A172 (cell line): ENCODE measurements around the gene MYRIP. TPM values are rescaled to one million over a fixed set of nuclear protein-coding genes. Genes with fewer than 3 reads are reported as not detected.
"Not testable (repeated sequence)": the region's sequence is repeated elsewhere in the genome, so short reads cannot be mapped to it uniquely, and the experiment has no call there.

Experiments
- DNase-seq: peaks from one replicate; pipeline ENCODE4 v3.0.0-alpha.2; 2015; ENCODE audit warnings: low spot score
- total RNA-seq: library from RNA; depleted of rRNA; stranded (reverse); fragments of >200 nt; shearing (Covaris generic); gene quantifications from 2 replicates; pipeline ENCODE4 v1.2.3, GENCODE V29; 2014

The MYRIP gene
- total RNA-seq, 1 experiment from 2014 or later, result not detected

DNA sequence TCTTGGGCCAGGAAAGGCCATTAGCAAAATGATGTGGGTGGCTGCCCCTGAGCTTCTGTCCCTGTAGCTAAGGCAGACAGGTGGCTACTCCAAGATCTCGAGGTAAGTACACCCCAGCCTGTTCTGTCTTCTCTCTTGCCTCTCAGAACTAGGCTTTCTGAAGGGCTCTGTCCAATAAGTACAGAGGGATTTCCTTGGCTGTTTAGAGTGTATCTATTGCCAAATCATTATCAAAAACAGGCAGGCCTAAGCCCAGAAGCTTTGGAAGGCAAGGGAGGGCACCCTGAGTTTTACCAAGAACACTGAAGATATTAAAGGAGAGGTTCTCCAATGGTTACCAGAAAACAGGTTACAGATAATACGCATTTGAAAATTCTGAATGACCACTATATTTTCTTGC is 156.6 kb downstream of the MYRIP start:
- no peak for DNase-seq

DNA sequence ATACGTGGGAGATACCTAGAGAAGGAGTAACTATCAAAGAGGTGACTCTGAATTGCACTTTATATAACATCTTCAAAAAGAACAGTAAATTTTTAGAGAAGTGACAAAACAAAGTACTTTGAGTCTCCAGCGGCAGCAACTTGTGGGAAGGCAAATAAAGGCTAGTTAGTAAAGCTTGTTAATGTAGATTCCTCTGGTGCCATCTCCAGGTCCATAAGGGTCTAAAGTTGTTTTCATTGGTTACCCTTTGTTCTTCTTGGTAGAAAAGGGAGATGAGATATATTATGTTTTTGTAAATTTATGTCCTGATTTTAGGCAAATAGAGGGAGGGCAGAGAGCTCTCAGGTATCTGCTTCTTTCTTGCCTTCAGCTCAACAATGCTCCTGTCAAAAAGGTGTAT is 161.6 kb downstream of the MYRIP start:
- DNase-seq, result no peak

DNA sequence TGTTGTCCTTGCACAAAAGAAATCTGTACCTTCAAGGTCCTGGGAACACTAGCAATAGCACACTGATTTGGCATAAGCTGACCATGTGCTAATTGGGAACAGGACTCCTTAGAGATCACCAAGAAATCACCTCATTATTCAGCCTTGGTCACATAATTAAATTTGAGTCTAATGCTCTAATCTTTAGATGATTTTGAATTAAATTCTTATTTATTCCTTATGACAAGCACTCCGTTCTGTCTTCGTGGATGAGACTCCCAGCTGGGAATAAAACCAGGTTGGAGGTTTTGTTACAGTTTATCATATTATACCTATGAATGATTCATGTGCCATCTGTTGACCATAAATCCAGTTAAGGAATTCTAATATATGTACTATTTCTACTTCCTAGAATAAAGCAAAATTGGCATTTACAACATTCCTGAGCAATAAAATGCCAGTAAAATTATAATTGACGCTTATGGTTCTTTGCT is 162.2 kb downstream of the MYRIP start:
- DNase-seq, result no peak

DNA sequence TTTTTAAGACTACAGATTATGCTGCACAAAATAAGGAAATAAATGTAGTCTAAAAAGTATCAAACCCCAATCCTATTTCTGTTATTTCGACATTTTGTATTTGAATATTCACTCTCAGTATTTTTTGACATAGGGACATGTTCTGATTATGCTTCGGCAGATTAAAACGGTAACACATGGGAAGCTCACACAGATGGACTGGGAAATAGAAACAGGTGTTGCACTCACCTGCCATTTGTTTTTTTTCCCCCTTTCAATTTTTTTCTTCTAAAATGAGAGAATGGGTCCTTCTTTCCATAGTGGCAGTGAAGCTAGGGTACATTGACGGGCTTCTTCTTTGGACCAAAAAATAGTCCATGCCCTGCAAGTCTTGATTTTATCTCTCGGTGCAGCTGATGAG is 163.1 kb downstream of the MYRIP start:
- no peak for DNase-seq

DNA sequence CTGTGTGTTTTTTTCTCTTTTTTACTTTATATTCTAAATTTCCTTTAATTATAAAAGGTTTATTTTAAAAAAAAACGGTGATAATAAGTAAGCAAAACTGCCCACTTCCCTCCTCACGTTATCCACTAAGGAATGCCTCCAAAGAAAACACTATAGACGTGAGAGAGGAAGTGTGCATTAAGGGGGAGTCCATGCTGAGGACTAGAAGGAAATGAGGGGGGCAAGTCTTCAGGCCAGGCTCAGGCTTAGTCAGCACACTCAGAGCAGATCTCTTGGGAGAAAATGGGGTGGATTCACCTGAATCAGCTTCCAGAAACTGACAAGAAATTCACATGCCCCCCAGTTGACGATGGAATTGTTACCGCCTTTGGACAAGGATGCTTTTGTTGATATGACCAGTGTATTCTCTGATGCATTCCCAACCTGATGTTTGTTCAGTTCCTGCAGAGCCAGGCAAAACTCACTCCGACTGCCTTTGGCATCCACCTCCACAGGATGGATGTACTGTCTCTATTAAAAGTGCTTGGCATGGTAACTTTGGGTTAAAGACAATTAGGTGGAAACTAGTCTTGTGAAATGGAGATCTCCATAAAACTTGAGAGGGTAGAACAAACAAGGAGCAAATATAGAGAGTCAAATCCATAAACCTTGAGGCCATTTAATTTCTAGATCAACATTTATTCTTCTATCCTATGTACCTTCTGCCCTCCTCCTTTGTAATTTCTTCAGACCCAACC is 167.8 kb downstream of the MYRIP start:
- no peak for DNase-seq

DNA sequence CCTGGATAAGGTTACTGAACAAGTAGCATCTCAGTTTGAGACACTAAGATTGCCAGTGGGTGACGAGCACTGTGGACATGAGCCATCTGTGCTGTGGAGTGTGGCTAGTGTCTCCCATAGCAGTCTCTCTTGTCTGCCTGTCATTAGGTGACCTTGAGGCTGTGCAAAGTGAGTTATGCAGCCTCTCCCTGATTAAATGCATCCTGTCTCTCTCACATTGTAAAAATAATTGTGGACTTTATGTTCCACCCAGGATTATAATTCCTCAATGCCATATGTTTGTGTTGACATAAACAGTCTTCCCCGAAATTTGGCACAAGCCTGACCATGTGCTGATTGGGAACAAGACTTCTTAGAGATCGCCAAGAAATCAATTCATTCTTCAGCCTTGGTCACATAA is 168.9 kb downstream of the MYRIP start:
- DNase-seq, result no peak

DNA sequence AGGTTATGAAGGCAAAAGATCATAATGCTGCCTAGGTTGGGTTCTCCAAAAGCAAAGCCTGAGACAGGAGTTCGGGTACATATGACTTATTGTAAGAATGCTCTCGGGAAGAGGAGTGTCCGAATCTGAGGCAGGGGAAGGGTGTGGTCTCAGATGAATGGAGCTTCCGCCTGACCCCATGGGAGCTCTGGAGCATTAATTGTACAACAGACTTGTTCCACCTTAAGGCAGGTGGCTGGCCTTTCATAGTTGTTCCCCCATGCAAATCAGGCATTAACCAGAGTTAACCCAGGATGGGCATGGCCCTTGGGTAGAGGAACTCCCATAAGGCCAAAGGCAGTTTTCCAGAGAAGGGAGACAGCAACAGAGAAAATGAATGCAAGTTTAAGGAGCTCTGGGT is 170.6 kb downstream of the MYRIP start:
- no peak for DNase-seq

DNA sequence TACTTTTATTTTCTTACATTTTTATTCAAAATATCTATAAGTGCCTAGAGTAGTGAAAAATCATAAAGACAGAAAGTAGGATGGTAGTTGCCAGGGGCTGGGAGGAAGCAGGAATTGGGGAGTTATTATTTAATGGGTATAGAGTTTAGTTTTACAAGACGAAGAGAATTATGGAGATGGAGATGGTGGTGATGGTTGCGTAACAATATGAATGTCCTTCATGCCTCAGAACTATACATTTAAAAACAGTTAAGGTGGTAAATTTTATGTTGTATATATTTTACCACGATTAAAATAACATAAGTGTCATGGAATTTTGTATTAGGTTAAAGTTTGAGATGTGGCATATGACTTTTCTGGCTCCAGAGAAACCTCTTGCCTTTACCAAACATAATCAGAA is 171.4 kb downstream of the MYRIP start:
- no peak for DNase-seq

DNA sequence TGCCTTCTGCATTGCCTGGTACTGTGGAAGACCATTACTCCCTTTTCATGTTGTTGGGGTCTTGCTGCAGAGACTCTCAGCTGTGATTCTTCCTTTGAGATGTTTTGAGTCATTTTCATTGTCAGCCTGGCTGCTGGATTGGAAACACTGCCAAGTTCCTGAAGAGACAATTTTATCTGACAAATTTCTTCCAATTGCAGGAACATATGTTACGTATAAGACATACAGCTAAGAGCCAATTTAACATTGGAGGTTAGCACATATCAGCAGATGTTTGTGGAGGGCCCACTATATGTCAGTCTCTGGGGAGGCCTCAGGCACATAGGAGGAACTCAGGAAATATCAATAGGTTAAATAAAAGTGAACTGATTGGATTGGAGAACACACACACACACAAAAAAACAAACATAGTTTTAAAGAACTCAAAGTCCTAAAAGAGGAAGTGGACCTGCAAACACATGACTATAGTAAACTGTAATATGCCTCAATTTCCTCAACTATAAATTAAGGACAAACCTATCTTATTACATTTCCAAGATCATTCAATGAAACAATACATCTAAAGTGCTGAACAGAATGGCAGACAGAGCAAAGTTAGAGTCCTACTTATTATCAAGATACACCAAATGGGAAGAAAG is 172.3 kb downstream of the MYRIP start:
- DNase-seq, result no peak

DNA sequence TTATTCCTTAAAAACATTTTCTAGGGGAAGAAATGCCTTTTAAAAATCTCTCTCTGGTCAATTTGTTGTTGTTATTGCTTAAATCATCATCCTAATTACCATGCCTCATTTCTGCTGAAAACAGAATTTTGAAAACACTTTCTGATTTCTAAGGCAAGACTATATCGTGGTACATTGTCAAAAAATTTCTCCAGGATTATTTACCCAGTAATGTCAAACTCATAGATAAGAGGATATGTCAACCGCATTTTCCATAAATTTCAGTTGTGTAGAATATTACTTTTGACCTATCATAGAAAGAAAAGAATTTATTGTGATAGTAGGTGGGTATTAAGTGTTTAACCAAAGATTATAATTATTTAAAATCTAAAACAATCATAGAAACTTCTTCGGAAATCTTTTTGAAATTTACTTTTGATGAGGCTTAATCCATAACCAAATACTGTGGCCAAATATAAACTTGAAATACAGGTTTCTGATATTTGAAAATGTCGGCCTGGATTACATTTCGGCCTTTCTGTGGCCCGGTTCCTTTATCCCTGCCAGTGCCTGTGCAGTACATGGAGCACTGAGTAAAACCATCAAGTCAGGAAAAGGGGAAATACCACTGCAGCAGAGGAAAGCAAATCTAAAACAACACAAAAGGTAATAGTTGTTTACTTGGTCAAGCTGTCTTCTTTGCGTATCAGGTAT is 173.4 kb downstream of the MYRIP start:
- no peak for DNase-seq

DNA sequence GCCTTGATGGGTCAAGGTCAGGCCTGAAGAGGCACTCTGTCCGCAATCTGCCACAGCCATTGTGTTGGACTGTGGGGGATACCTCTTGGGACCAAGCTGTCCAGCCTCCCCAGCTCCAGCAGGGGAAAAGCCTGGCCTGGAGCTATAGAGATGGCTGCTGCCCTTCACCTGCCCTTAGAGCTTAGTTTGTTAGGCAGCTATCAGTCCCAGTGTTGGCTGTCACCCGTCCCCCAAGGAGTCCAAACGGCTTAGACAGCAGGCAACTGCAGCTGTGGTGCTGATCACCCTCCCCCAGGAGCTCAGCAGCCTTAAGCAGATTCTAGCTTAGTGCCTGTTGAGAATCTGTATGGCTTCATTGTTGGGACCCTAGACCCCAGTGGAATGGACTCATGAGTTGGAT is 180.3 kb downstream of the MYRIP start:
- DNase-seq, result no peak

DNA sequence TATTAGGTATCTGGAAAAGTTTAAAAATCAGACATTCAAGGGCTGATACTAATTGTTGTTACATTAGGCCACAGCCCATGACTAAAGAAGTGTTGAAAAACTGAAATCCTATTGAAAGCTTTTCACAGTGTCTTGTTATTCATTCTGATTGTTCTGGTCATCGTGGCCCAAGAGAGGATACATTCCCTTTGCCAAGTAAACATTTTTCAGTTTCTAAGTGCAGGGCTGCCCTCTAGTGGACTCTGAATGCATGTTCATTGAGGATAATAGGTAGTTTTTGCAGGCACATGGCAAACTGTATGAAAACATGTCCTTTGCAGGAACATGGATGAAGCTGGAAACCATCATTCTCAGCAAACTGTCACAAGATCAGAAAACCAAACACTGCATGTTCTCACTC is 181.1 kb downstream of the MYRIP start:
- DNase-seq, result peak; percentile 14

DNA sequence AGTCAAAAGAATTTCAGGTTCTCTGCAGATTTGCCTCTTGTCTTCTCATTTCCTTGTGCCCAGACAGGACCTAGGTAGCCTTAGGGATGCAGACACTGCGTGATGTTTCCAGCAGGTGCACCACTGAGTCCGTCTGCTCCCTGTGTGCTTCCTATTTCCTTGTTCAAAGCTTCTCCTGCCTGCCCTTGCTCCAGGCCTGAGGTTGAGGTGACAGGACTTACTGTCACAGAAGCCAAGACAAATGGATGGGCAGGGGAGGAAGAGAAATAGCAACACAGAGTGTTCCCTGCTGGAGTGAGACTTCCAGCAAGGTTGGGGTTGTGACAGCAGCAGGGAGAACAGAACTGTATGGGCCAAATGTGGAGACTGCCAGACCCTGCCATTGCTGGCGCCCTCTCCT is 199.4 kb downstream of the MYRIP start:
- no peak for DNase-seq

DNA sequence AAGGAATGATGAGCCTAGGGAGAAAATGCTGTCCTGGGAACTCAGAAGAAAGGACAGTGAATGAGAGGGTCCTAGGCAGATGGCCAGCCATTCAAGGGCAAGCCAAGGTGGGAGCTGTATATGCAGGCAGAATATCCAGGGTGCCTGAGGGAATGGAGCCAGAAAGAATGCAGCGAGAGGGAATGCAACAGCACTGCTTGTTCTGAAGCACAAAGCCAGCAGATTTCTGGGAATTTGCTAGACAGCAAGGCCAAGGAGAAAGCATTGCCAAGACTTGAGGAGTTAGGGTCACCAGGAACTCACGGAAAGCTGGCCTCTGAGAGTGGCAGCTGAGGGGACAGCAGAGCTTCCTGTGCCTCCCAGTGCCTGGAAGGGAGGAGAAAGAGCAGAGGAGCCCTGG is 200.6 kb downstream of the MYRIP start:
- no peak for DNase-seq

DNA sequence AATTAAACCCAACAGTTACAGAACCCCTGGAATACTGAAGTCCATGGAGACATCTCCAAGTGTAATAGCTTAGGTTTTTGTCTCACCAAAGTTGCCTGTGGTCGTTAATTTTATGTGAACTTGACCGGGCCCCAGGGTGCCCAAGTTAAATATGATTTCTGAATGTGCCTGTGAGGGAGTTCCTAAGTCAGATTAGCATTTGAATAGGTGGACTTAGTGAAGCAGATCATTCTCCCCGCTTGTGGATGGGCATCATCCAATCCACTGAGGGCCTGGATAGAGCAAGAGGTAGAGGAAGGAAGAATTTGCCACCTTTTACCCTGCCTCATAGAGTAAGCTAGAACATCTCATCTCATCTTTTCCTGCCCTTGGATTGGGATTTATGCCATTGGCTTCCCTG is 203.0 kb downstream of the MYRIP start:
- no peak for DNase-seq

DNA sequence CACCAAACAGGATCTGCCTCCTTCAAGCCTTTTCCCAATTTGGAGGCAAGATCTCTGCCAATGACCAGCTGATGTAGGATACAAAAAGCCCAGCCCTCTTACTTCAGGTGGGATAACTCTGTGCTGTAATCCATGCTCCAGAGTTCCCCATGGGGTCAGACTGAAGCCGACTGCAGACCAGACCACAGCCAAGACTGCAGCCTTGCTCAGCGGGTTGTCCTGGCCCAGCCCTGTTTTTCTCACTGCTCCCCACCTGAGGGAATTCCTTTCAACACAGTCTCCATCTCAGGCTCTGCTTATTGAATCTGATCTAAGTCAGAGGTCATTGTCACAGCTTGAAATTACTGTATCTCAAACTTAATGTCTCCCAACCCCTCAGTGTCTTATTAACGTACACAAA is 207.0 kb downstream of the MYRIP start:
- DNase-seq, result no peak

DNA sequence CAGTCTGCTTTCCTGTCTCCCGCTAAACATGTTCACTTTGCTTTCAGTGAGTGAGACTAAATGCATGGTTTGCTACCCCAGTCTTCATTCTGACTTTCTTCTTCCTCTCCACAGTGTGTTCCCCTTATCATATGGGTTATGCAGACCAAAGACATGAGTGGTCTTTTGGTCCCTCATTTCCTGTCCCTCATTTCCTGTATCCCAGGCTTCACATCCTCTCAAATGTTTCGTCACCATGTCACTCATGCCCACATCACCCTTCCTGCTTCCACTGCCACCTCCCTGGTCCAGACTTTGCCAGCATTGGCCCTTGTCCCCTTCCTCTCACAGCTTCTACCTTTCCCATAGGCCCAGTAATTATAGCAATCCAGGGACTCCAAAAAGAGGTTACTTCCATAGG is 209.0 kb downstream of the MYRIP start:
- no peak for DNase-seq

DNA sequence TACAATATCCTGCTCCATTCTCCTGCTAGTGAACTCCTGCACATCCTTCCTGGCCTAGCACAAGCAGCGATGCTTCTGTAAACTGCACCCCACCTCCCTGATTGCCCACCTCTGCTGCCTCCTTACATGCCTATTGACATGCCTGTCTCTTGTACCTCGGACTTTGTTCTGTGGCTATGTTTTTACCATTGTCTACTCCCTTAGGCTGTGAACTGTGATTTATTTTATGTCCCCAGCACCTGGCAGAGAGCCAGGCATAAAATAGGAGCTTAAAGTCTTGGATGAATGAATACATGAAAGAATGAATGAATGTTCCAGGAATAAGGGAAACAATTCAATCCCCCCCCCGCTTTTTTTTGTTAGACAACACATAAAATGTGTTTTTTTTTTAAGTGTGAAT is 210.0 kb downstream of the MYRIP start:
- no peak for DNase-seq

DNA sequence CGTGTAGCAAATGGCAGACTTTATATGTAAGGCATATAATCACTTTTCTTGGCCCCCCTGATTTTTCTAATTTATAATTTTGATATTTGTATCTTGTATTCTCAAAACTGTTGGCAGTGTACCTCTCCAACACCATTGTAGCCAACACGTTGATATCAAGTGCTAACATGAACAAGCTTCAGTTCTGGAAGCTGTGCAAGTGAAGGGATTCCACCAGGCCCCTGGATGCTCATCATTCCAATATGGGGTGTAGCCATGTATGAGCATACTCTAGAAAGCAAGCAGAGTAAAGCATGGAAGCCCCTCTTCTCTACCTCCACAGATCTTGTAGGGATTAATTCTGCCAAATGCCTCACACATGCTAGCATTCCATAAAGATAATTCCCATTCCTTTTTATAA is 211.3 kb downstream of the MYRIP start:
- no peak for DNase-seq

DNA sequence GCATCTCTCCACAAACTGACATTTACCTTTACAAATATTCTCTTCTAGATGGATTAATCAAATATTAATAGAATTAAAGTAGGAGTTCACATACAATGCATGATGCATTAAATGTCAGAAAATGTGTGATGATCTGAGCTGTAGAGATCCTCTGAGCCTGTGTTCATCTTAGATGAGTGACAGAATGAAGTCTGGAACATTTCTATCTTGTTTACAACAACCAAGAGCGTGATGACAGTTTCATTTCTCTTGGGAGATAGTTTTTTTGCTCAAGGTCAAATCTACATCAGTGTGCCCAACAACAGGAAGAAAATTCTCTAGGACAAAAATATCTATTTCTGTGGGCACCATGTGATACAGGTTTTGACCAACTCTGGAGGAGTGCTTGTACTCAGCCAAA is 211.9 kb downstream of the MYRIP start:
- no peak for DNase-seq

DNA sequence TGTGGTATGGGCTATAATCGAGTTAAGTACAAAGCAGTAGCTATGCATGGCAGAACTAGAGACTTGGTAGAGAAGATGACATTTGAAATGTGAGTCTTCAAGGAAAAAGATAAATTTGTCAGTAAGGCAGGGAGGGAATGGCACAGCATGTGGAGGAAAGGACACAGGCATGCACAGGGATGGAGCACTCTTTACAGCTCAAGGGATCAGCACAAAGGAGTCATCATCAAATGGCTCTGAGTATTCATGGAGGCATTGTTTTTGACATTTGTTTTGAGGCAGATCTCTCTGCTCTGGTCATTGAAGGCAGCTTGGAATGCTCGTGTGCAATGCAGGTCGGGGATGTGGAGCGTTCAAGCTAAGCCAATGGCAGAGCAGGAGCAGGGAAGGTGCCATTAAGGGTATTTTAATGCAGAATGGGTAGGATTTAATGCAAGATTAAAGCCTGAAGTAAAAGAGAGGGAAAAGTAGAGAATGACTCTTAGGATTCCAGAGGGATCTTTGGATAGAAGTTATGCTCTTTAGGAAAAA is 213.0 kb downstream of the MYRIP start:
- DNase-seq, result no peak

DNA sequence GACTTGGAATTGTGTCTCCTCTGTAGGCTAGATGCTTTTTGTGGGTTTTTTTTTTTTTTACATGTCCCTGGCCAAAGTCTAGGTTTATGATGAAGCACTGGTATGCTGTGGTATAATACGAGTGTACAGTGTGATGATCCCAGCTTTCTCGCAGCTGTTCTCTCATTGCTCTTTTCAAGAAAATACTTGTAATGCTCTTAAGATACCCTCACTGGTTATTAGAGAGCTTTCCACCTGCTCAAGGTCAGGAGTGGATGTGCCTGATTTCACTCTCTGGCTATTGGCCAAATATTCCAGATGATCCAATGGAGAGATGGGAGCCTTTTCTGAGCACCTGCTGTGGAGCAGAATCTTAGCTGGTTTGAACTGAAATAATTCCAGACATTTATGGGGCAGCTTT is 215.1 kb downstream of the MYRIP start:
- DNase-seq, result no peak

DNA sequence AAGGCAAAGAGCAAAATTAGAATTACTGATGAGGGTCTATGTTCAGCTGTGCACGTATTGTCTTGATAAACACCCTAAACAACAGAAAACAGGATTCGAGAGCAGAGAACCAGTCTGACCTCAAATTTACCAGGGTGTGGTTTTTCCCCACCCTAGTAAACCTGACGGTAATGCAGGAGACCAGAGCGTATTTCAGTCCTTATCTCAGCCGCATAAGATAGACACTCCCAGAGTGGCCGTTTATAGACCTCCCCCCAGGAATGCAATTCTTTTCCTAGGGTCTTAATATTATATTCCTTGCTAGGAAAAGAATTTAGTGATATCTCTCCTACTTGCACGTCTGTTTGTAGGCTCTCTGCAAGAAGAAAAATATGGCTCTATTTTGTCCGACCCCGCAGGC is 216.5 kb downstream of the MYRIP start:
- not testable (repeated sequence) for DNase-seq
